Fibroblast of the conjunctiva (primary cell): Measurements from ENCODE around the gene C13orf42.
"Not testable (repeated sequence)": the region's sequence is repeated elsewhere in the genome, so short reads cannot be mapped to it uniquely, and the experiment has no call there.

ENCODE experiments used
- DNase-seq: peaks from one replicate; pipeline ENCODE4 v3.0.0-alpha.2; 2010; ENCODE audit warnings: low read depth

C13orf42 gene

DNA sequence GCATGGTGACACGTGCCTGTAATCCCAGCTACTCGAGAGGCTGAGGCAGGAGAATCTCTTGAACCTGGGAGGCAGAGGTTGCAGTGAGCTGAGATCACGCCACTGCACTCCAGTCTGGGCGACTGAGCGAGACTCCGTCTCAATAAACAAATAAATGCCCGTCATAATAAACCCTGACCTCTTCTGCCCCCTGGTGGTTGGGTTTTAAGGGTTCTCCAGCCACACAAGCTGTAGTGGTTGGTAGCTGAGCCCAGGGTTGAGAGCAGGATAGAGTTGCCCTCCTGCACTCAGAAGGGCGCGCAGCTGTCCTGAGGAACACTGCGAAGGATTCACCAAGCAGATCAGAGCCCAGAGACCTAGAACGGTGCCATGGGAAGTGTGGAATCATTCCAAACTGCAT is 9.8 kb upstream of the C13orf42 start:
- not testable (repeated sequence) for DNase-seq

DNA sequence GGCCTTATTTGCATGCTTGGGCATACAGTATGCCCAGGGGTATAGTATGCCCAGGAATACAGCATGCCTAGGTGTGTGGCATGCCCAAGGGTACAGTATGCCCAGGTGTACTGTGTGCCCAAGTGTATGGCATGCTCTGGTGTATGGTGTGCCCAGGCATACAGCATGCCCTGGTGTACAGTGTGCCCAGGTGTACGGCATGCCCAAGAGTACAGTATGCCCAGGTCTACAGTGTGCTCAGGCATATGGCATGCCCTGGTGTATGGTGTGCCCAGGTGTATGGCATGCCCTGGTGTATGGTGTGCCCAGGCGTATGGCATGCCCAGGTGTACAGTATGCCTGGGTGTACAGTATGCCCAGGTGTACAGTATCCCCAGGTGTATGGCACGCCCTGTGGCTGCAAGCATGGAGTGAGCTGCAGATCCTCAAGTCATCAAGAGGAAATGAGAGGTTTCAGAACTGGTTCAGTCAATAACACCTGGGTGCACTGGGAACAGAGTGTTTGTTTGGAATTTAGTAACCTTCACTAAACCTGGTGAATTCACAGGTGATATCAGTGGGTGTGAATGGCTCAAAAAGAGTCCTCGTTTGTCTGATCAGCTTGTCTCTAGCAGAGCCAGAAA is 7.8 kb upstream of the C13orf42 start:
- DNase-seq = no peak

GRCh38 chr13:51113969-51114368 is 2.9 kb upstream of the C13orf42 start:
- DNase-seq = no peak

DNA sequence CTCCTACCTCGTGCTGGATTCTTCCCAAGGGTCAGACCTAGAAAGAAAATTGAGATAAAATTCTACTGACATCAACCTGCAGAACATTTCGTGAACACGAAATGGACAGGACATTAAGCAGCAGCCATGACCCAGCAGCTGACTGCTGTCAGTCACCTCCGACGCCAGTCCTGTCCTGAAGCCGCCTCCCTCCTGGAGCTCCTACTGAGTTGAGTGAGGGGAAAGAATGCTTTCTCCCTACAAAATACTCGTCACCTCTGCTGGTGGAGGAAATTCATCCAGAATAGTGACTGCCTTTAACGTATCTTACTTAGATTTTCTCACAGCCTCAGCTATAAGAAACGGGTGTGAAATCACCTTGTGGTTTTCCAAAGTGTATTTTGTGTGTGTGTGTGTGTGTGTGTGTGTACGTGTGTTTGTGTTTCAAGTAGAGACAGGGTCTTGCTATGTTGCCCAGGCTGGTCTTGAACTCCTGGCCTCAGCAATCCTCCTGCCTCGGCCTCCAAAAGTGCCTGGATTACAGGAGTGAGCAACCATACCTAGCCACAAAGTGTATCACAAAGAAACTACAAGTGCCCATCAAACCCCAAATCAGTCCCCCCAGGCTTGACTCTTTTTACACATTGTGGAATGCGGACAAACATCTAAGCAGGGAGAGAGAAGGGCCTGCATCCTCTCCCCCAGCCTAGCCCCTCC is 2.3 kb upstream of the C13orf42 start:
- DNase-seq = no peak

GRCh38 chr13:51112771-51113170 is 1.7 kb upstream of the C13orf42 start:
- no peak for DNase-seq

DNA sequence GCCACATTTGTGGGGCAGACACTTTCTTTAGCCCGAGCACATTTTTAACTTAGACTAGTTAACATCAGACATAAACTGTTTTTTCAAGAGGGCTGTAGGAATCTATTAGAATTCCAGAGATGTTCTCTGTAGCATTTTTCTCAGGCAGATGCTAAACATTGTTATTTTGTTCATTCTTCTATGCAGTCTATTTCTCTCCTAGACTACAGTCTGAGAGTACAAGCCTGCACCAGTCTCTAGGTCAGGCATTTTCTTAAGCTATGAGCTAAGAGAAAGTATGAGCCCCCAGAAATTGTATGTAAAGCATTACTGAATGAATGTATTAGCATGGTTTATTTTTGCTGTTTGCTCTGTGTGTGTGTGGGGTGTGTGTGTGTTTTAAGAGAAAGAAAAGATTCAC is 923 bp upstream of the C13orf42 start:
- no peak for DNase-seq

DNA sequence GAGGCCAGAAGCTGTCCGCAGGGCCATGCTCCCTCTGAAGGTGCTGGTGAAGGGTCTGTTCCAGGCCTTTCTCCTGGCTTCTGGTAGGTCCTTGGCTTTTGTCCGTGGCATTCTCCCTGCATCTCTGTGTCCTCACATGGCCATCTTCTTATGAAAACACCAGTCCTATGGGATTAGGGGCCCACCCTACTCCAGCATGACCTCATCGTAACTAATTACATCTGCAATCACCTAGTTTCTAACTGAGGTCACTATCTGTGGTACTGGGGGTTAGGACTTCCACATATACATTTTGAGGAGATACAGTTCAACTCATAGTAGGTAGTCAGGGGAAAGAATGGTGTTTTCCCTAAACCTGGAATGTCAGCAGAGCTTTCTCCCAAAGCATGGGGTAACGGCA is 3.1 kb downstream of the C13orf42 start:
- DNase-seq = no peak

DNA sequence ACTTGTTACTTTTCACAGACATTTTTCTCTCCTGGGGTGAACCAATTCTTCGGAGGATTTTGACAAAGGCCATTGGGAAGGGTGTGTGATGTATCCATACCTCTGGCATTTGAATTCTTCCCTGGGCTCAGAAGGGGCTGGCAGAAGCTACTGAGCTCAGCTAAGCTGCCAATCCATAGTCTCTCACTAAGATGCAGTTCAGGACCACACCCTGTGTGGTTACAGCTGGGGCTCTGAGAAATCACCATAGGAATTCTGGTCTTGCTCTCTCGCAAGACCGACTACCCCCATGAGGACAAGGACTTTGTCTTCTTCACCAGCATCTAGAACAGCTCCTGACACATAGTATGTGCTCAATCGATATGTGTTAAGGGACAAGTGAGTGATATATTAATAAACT is 6.0 kb downstream of the C13orf42 start:
- no peak for DNase-seq

- no peak for DNase-seq
These were observed 9.3 kb downstream of the C13orf42 start for GRCh38 chr13:51101636-51102235.

DNA sequence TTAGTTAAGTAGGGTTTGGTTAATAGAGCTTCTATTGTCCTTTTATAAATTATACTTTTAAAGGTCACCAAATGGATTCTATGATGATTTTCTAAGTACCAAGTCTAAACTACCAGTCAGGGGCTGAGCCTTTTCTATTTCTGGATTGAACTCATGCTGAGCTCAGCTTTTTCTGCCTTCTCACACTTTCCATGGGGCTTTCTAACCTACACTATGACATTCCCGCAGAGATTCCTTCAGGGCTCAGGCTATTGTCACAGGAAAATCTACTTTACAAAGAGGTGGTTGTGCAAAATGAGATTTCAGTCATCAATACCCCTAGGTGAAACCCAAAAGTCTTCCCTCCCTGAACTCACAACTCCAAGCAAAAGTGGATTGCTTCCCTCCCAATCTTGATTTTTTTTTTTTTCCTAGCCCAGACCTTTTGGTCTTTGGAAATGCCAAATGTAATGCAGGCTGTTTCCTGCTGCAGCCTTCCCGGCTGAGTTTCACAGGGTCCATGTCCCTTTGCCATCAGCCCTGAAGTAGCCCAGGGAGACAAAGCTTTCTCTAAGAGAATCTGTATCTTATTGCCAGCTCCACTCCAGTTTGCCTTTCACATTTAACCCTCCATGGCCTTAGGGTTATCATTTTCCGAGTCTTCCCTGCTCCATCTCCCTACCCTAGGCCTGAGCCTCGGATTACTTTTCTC is 13.6 kb downstream of the C13orf42 start:
- DNase-seq = no peak

GRCh38 chr13:51096131-51096530 is 14.9 kb downstream of the C13orf42 start:
- no peak for DNase-seq

- DNase-seq = no peak
These were observed 17.5 kb downstream of the C13orf42 start for GRCh38 chr13:51093574-51093973.

GRCh38 chr13:51091839-51092238 is 19.2 kb downstream of the C13orf42 start:
- no peak for DNase-seq

DNA sequence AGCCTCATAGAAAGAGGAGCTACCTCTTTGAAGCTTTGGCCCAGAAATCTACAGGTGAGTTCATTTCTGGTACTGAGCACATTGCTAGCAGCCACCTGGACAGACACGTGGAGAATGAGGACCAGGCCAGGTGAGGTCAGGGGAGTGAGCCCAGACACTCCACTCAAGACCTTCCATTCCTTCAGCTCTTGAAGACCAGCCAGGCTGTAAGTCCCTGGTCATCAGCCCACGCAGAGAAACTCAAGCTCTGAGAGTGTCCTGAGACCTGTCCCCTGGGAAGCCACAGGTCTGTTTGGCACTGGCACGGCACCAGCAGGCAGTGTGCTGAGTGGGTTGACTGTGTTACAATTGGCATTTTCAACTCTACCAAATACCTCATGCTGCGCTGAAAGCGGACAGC is 27.4 kb downstream of the C13orf42 start:
- no peak for DNase-seq

- DNase-seq = not testable (repeated sequence)
These were observed 30.5 kb downstream of the C13orf42 start for GRCh38 chr13:51080478-51081065.

DNA sequence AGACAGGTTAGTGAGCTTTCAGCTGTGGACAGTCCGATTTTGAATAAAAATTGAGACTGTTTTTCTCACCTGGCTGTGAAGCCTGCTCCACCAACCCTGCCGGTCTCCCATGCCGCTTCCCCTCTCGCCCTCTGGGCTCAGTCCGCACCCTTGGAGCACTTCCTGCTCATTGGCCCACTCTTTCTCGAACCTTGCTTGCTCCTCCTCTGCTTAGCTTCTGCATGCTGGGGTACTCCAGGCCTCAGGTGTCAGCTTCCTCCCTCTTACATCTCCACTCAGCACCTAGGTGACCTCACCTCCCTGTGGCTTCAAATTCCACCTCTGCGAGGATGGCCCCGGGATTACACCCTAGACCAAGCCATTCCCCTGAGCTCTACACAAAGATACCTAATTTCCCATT is 39.6 kb downstream of the C13orf42 start:
- DNase-seq = no peak

- peak; percentile 66 for DNase-seq
These were observed 40.9 kb downstream of the C13orf42 start for GRCh38 chr13:51070005-51070649.

GRCh38 chr13:51068501-51068900 is 42.6 kb downstream of the C13orf42 start:
- DNase-seq = no peak

DNA sequence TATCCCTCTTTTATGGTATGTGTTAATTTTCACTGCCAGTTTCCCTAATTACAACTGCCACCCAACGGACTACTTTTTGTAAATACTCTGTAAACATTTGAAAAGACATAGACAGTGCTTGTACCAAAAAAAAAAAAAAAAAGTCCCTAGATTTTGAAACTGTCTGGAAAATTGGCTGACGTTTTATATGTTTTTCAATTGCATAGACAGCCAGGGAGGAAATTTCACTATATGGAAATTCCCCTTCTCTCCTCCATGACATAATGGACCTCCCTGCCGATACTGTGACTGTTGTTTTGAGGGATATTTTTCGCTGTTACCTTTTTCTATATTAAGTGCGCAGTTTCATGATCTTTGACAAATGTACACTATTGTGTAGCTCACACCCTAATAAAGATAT is 43.4 kb downstream of the C13orf42 start:
- no peak for DNase-seq

GRCh38 chr13:51067210-51067701 is 43.8 kb downstream of the C13orf42 start:
- DNase-seq = no peak

GRCh38 chr13:51066091-51066831 is 44.8 kb downstream of the C13orf42 start:
- no peak for DNase-seq
